Psoas muscle (tissue), 8 donors: ENCODE results near the gene FBXW7. TPM values are rescaled to one million over a fixed set of nuclear protein-coding genes. Genes with fewer than 3 reads are reported as not detected.

Experiments used
- ATAC-seq, 4 donors: fragments of 200-7000 bp; cut with Tn5 transposase; one replicate each; pipeline ENCODE4 v1.9.1; 2020; ENCODE audit warnings: moderate library complexity in 3 of 4, mild to moderate bottlenecking in 2 of 4
- DNase-seq, 2 donors: peaks; one replicate each; pipeline ENCODE4 v3.0.0-alpha.2; 2020
- H3K27ac ChIP-seq: fragments of 200-600 bp; one replicate; pipeline ENCODE4 v1.8.0; 2022
- H3K27me3 ChIP-seq, 3 donors: fragments of 200-600 bp in 1 of 3; one replicate each; pipeline versions ENCODE4 v1.6.1 to v1.8.0; 2013 to 2022; ENCODE audit warnings: low read length in 2 of 3, mild to moderate bottlenecking in 2 of 3, moderate library complexity in 1 of 3; ENCODE audit not compliant: insufficient read depth in 3 of 3
- H3K36me3 ChIP-seq, 2 donors: fragments of 200-600 bp in 1 of 2; one replicate each; pipeline versions ENCODE4 v1.6.1 to v1.8.0; 2013 to 2022; ENCODE audit warnings: low read depth in 1 of 2, mild to moderate bottlenecking in 1 of 2, moderate library complexity in 1 of 2; ENCODE audit not compliant: insufficient read depth in 1 of 2
- H3K4me1 ChIP-seq: fragments of 200-600 bp; one replicate; pipeline ENCODE4 v1.8.0; 2022
- H3K4me3 ChIP-seq: fragments of 200-600 bp; one replicate; pipeline ENCODE4 v1.8.0; 2022; ENCODE audit warnings: mild to moderate bottlenecking
- H3K9me3 ChIP-seq: fragments of 200-600 bp; one replicate; pipeline ENCODE4 v1.8.0; 2022
- WGBS, 3 donors: extraction: QIAGEN DNeasy Blood & Tissue Kit; methylation state at CpG; one replicate each; pipeline versions ENCODE4 v1.1.6 to v1.1.7; 2013; 5-methylcytosine and 5-hydroxymethylcytosine counted together
- intact Hi-C, 2 donors: fragments of 100-400 bp; cut with DNase I; formaldehyde crosslinking; loops; one replicate each; pipeline versions ENCODE4 v1.11.0 to v1.14.2; 2022
- polyA plus RNA-seq, 3 donors: library from polyadenylated mRNA; stranded (reverse); fragments of 200-250 nt; gene quantifications; one replicate each; pipeline ENCODE4 v1.2.3, GENCODE V29; 2013
- total RNA-seq, 4 donors: library from RNA; stranded (reverse); fragmentation: NEBNext Ultra II Directional in 2 of 4; extraction: Animal tissue kit (Norgen Biotek cat#: 25700) in 2 of 4; gene quantifications; one replicate each; pipeline versions ENCODE4 v1.2.1 to v1.2.4, GENCODE V29; 2021 to 2023
- TF ChIP-seq, protein P1 (sequence below): fragments of 200-600 bp; IDR thresholded peaks from one replicate; pipeline ENCODE4 v1.8.0; 2022; ENCODE audit warnings: antibody characterized with exemption
- donor health status: healthy with polysubstance abuse.
- donor health status: DM: no; HTN: no; CAD: no; lungs with moderate emphysema.
- donor health status: Bipolar disorder and iron deficiency.
- donor health status: healthy.
- donor health status: DM: yes; HTN: yes; CAD: no.
- donor health status: DM: no; HTN: no; CAD: no.
- donor health status: DM: no; HTN: no; CAD: no.
- donor health status: DM: yes; HTN: yes; CAD: no.

Gene FBXW7
- total and polyA plus RNA-seq, 7 donors, result 9.8 to 41.1 (median 28.7) TPM

- WGBS, 3 donors, result 67 to 73% (median 69%) methylated on average over 4 of the region's 4 CpGs
- ATAC-seq (no peak), DNase-seq (no peak)
- Histone ChIP-seq H3K27ac (no peak overlapping the region), H3K27me3 (peaks cover 0 to 3% (median 0%) of the 10 kb centered on the region in 3 donors), H3K4me1 (no peaks in the 10 kb centered on the region), H3K4me3 (no peak overlapping the region), H3K9me3 (no peaks in the 10 kb centered on the region), H3K36me3 (no peaks in the 10 kb centered on the region)
- TF ChIP-seq, protein P1, sequence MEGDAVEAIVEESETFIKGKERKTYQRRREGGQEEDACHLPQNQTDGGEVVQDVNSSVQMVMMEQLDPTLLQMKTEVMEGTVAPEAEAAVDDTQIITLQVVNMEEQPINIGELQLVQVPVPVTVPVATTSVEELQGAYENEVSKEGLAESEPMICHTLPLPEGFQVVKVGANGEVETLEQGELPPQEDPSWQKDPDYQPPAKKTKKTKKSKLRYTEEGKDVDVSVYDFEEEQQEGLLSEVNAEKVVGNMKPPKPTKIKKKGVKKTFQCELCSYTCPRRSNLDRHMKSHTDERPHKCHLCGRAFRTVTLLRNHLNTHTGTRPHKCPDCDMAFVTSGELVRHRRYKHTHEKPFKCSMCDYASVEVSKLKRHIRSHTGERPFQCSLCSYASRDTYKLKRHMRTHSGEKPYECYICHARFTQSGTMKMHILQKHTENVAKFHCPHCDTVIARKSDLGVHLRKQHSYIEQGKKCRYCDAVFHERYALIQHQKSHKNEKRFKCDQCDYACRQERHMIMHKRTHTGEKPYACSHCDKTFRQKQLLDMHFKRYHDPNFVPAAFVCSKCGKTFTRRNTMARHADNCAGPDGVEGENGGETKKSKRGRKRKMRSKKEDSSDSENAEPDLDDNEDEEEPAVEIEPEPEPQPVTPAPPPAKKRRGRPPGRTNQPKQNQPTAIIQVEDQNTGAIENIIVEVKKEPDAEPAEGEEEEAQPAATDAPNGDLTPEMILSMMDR, result no peak
- intact Hi-C loops, result no loop called here
Observed at GRCh38 chr4:152308951-152309350, 226.9 kb downstream of the FBXW7 start.

DNA sequence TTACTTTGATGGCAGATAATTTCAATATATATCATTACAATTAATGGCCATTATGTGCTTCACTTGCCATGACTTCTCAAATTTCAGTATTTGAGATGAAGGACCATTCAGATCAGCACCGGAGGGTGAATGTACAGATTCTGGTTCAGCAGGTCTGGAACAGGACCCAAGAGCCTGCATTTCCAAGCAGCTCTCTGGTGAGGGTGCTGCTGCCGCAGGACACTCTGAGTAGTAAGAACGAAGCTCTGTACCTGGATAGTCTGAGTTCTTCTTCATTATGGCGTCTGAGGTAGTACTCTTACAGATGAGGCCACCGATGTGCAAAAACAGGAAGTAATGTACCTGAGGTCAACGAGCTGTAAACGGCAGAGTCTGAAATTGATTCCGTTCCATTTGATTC, 228.2 kb downstream of the FBXW7 start:
- H3K27ac ChIP-seq, result no peak overlapping the region
- TF ChIP-seq, protein P1, result no peak
- ATAC-seq, result no peak
- intact Hi-C loops, result no loop called here
- WGBS, 3 donors, result 83 to 84% (median 84%) methylated on average over 8 of the region's 8 CpGs
- no peak overlapping the region for H3K4me3 ChIP-seq
- H3K9me3 ChIP-seq, result no peaks in the 10 kb centered on the region
- no peaks in the 10 kb centered on the region for H3K4me1 ChIP-seq
- no peak for DNase-seq
- no peaks in the 10 kb centered on the region for H3K36me3 ChIP-seq
- H3K27me3 ChIP-seq, result peaks cover 0 to 3% (median 0%) of the 10 kb centered on the region in 3 donors

GRCh38 chr4:152306541-152306940, 229.4 kb downstream of the FBXW7 start:
- DNase-seq (no peak), ATAC-seq (no peak)
- Histone ChIP-seq H3K4me1 (no peaks in the 10 kb centered on the region), H3K27me3 (peaks cover 0 to 3% (median 0%) of the 10 kb centered on the region in 3 donors), H3K4me3 (no peak overlapping the region), H3K27ac (no peak overlapping the region), H3K9me3 (no peaks in the 10 kb centered on the region), H3K36me3 (no peaks in the 10 kb centered on the region)
- TF ChIP-seq, protein P1, result no peak
- 55 to 62% (median 61%) methylated on average over 1 of the region's 1 CpG for WGBS, 3 donors
- intact Hi-C loops, result no loop called here

DNA sequence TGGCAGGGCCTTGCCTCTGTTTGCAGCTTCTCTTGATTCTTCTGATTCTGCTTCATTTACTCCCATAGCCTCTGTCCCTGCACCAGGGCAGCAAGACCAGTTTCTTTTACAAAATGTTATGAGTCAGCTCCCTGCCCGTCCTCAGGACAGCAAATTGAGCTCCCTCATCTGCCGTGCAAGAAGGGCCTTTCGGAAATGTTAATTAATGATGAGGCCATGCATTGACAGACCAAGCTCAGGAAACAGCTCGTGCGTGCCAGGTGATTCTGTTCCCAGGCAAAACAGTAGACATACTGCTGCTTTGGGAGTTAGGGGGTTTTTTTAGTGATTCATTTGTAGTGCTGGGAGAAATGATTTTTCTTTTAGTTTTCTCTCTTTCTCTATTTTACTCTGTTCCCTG, 231.7 kb downstream of the FBXW7 start:
- H3K27ac ChIP-seq, result no peak overlapping the region
- ATAC-seq (no peak), DNase-seq (no peak)
- TF ChIP-seq, protein P1, result no peak
- no peaks in the 10 kb centered on the region for H3K27me3 ChIP-seq
- H3K4me1 ChIP-seq, result no peaks in the 10 kb centered on the region
- no peaks in the 10 kb centered on the region for H3K9me3 ChIP-seq
- WGBS, 3 donors, result 65 to 71% (median 67%) methylated on average over 5 of the region's 5 CpGs
- H3K36me3 ChIP-seq, result no peaks in the 10 kb centered on the region
- intact Hi-C loops, result no loop called here
- H3K4me3 ChIP-seq, result no peak overlapping the region

- DNase-seq (no peak), ATAC-seq (no peak)
- Histone ChIP-seq H3K27ac (no peak overlapping the region), H3K4me3 (no peak overlapping the region), H3K4me1 (no peaks in the 10 kb centered on the region), H3K27me3 (no peaks in the 10 kb centered on the region), H3K9me3 (no peaks in the 10 kb centered on the region), H3K36me3 (no peaks in the 10 kb centered on the region)
- intact Hi-C loops, result no loop called here
- 84 to 88% (median 87%) methylated on average over 6 of the region's 6 CpGs for WGBS, 3 donors
- TF ChIP-seq, protein P1, result no peak
Observed at GRCh38 chr4:152301381-152301780, 234.5 kb downstream of the FBXW7 start.
